Kidney glomerular epithelial cell (primary cell): ENCODE results near the gene BAZ2B.
"Not testable (repeated sequence)": the region's sequence is repeated elsewhere in the genome, so short reads cannot be mapped to it uniquely, and the experiment has no call there.

Source experiments
- DNase-seq: peaks from one replicate; lab custom pipeline; 2025; lab: John Stamatoyannopoulos, UW

The BAZ2B gene, protein sequence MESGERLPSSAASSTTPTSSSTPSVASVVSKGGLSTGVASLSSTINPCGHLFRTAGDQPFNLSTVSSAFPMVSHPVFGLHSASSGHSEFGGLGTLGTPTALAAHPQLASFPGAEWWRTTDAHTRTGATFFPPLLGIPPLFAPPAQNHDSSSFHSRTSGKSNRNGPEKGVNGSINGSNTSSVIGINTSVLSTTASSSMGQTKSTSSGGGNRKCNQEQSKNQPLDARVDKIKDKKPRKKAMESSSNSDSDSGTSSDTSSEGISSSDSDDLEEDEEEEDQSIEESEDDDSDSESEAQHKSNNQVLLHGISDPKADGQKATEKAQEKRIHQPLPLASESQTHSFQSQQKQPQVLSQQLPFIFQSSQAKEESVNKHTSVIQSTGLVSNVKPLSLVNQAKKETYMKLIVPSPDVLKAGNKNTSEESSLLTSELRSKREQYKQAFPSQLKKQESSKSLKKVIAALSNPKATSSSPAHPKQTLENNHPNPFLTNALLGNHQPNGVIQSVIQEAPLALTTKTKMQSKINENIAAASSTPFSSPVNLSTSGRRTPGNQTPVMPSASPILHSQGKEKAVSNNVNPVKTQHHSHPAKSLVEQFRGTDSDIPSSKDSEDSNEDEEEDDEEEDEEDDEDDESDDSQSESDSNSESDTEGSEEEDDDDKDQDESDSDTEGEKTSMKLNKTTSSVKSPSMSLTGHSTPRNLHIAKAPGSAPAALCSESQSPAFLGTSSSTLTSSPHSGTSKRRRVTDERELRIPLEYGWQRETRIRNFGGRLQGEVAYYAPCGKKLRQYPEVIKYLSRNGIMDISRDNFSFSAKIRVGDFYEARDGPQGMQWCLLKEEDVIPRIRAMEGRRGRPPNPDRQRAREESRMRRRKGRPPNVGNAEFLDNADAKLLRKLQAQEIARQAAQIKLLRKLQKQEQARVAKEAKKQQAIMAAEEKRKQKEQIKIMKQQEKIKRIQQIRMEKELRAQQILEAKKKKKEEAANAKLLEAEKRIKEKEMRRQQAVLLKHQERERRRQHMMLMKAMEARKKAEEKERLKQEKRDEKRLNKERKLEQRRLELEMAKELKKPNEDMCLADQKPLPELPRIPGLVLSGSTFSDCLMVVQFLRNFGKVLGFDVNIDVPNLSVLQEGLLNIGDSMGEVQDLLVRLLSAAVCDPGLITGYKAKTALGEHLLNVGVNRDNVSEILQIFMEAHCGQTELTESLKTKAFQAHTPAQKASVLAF (N-terminal part only)

DNA sequence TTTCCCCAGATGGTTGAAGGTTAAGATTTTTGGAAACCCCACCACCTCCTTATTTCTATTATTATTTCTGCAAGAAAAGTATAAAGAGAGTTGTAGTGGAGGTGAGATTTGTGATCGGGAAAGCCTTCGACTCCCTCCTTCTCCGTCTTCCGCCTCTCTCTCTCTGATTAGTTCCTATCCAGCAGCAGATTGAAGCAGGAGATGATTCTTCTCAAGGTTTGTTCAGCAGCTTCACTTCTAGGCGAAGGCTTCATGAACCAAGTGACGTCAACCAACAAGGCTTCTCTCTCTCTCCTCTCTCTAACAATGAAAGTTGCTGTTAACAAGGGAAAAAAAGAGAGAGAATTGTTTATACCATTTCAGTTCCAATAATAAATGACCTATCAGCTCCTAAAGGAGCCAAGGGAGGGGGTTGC, at the start of gene BAZ2B:
TSS of gene BAZ2B (minus strand) at position 263 of the 416 bp plus-strand sequence. CDS start 137,829 bp downstream, outside the sequence.
- peak; percentile 81 for DNase-seq

DNA sequence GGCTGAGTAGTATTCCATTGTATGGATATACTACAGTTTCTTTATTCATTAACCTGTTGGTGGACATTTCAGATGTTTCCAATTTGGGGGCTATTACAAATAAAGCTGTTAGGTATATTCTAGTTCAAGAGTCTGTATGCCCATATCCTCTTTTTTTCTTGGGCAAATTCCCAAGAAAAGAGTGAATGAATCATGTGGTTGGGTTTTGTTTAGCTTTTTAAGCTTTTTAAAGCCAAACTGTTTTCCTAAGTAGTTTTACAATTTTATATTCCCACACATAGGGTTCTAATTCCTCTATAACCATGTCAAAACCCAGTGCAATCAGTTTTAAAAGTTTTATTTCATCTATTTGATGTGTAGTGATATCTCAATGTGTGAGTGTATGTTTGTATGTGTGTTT, 44.9 kb upstream of the BAZ2B start:
- no peak for DNase-seq

DNA sequence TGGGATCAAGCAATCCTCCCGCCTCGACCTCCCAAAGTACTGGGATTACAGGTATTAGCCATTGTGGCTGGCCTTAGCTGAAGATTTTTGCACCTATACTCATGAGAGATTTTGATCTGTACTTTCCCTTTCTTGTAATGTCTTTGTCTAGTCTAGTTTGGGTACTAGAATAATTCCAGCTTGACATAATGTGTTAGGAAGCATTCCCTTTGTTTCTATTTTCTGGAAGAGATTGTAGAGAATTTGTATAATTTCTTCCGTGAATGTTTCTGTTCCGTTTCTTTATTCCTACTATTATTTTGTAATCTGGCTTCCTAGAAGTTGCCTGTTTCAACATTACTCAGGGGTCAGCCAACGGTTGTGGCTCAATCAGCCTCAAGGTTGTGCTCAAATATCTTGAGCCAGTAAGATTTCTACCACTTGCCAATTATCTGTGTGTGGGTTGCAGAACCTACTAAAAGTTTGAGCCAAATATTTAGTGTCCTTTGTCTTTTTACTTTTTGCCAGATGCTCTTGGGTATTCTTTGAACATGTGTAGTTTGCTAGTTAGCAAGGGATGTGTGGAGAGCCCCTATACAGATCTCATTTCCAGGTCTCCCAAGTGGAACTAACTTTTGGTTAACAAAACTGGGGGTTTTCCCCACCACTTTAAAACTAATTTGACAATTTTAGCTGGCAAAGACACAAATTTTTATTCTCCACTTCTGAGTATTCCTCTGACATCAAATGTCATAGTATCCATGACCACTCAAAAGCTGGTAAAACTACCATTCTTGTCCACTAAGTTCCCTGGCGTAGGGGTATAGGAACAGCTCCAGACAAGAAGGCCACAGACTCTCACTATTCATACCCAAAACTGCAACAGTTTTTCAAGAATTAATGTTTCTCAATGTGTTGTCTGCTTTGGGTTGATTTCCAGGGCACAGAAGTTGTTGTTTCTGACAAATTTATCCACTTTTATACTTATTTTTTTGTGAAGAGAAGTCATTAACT, 42.8 kb upstream of the BAZ2B start:
- no peak for DNase-seq

DNA sequence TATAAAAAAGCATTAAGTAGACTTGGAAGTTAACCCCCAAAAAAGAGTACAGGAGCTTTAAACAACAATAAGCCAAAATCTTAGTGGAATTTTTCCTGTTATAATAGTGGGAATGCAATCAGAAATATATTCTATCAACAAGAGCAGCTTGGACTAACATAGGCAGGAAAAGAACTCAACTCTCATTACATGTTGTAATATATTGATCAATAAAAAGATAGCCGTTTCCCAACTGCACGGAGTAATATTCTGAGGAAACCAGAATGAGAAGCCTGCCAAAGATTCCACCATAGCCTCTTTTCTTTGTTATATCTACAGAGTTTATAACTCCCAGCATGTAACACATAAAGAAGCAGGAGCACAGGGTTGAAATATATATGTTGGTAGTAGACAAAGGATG, 37.6 kb upstream of the BAZ2B start:
- no peak for DNase-seq

DNA sequence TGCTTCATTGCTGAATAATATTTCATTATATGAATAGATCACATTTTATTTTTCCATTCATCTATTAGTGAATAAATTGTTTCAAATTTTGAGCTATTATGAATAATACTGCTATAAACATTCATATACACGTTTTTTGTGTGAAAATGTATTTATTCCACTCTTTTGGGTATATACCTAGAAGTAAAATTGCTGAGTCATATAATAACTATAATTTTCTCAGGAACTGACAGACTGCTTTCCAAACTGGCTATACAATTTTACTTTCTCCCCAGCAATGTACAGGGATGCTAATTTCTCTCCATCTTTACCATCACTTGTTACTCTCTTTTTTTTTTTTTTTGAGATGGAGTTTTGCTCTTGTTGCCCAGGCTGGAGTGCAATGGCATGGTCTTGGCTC, 35.5 kb upstream of the BAZ2B start:
- DNase-seq: no peak

DNA sequence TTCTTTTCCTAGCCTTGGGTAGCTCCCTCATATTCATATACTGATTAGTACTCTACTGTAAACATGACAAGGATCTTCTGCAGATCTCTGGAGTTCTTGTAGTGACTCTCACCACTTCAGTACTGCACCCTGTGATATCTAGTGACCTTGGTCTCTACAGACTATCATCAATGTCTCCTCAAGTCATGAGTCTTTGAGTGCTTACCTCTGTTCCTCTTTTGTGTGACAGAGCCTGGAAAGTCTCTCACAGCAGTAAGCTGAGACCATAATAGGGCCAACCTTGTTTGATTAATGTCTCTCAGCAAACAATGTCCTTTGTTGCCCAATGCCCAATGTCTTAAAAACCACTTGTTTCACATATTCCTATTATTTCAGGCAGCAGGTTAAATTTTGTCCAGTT, 34.2 kb upstream of the BAZ2B start:
- no peak for DNase-seq

DNA sequence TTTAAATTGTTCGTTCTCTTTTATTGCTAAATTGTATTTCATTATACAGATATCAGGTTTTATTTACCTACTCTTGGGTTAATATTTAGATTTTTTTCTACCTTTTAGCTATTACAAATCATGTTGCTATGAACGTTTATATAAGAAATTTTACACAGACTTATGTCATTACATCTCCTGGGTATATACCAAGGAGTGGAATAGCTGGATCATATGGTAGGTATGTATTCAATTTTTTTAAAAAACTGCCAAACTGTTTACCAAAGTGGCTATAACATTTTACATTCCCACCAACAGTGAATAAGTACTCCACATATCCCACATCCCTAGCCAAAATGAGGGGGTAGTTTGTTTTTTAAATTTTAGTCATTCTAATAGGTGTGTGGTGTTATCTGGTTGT, 32.3 kb upstream of the BAZ2B start:
- no peak for DNase-seq

DNA sequence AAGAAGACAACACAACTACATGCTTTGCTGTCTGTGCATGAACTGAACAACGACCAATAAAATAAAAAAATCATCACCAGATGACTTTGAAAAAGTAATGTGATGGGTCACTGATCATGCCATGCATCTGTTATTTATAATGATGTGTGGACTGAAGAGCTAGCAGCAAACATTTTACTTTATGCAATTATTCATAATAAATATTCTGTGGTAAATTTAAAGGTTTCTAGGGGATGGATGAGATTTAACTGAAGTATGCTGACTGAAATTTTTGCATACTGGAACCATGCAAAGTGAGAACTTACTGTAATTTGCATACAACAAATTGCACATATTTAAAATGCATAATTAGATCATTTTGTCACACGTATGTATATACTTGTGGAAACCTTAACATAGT, 31.3 kb upstream of the BAZ2B start:
- no peak for DNase-seq

DNA sequence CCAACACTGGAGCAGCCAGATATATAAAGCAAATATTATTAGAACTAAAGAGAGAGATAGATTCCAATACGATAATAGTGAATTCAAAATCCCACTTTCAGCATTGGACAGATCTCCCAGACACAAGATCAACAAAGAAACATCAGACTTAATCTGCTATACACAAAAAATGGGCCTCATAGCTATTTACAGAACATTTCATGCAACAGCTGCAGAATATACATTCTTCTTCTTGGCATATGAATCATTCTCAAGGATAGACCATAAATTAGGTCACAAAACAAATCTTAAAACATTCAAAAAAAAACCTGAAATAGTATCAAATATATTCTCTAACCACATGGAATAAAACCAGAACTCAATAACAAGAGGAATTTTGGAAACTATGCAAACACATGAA, 23.8 kb upstream of the BAZ2B start:
- no peak for DNase-seq

DNA sequence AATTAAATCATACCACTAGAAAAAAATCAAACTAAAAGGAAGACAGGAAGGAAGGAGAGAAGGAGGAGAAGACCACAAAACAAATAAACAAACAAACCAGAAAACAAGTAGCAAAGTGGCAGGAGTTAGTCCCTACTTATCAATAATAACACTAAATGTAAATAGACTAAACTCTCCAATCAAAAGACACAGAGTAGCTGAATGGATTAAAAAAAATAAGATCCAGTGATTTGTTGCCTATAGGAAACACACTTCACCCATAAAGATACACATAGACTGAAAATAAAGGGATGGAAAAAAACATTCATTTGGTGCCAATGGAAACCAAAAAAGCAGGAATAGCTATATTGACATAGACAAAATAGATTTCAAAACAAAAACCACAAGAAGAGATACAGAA, 23.4 kb upstream of the BAZ2B start:
- DNase-seq: no peak

DNA sequence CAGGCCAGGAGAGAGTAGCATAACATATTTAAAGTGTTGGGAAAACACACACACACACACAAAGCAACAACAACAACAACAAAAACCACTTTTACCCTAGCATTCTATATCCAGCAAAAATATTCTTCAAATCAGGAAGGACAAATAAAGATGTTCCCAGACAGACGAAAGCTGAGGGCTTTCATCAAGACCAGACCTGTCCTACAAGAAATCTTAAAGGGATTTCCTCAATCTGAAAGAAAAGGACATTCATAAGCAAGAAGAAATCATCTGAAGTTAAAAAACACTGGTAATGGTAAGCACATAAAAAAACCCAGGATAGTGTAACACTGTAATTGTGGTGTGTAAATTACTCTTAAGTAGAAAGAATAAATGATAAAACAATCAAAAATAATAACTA, 22.7 kb upstream of the BAZ2B start:
- no peak for DNase-seq

DNA sequence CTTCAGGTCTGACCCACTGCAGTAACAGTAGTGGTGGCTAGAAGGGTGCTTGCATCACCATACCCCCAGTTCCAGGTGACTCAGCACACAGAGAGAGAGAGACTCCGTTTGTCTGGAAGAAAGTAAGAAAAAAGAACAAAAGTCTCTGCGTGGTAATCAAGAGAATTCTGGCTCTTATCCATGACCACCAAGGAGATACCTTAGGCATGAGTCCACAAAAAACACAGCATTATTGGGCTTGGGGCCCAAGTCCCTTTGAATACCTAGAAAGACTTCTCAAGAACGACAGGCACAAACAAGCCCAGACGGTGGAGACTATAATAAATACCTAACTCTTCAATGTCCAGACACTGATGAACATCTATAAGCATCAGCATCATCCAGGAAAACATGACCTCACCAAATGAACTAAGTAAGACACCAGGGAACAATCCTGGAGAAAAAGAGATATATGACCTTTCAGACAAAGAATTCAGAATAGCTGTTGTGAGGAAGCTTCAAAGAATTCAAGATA, 21.7 kb upstream of the BAZ2B start:
- peak; percentile 80 for DNase-seq

DNA sequence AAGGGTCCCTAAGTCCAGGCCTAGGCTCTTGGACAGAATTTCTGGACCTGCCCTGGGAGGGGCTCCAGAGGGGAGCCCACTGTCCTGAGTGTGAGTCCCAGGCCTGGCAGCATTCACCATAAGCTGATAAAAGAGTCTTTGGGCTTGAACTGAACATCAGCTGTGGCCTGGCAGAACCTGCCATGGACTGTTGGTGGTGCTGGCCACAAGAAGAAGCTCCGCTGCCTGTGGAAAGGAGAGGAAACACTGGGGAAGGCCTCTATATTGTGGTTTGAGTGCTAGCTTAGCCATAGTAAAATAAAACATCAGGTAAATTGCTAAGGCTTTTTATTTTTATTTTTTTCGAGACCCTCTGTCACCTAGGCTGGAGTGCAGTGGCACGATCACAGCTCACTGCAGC, 20.9 kb upstream of the BAZ2B start:
- no peak for DNase-seq

DNA sequence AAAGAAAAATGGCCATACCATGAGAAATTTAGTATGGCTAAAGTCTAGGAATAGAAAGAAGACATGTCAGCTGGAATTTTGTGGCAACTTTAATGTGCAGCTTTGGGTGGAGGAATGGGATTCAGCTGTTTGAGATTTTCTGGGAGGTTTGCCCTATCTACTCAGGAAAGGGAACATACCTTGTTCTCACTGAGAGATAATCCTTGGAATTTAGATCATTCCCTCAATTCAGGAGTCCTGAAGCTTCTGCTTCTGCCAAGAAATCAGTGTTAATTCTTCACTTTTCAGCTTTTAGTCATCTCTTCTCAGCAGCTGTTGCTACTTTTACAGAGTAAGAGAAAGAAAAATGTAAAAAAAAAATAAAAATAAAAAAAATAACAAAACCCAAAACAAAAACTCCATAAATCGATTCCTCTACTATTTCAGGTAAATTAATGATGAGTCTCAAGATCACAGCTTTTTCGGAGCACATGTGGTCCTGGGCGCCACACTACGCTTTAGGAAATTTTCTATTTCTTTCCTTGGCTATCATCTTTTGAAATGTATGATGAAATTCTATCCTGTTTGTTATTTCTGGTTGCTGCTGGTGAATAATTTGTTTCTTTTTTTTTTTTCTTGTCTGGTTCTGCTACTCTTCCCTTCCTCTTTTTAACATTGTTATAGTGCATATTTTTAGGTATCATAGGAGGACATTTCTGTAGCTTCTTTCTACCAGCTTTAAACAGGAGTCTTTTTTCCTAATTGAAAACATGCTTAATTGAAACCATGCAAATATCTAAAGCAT, 18.9 kb upstream of the BAZ2B start:
- DNase-seq: no peak

DNA sequence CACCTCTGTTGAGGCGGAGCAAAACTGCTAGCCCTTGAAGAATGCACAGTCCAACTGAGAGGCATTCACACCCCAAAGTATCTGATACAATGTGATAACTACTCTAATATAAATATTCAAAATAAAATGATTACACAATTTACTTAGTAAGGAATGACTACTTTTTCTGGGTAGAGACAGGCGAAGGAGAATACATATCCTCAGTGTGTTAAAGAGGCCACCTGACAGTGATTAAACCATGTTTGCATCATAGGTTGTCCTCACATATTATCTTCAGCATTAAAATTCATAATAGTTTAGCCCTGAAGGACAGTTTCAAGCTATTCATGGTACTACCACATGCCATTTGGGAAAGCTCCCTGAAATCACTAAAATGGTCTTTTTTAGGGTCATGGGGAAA, 16.9 kb upstream of the BAZ2B start:
- DNase-seq: no peak

DNA sequence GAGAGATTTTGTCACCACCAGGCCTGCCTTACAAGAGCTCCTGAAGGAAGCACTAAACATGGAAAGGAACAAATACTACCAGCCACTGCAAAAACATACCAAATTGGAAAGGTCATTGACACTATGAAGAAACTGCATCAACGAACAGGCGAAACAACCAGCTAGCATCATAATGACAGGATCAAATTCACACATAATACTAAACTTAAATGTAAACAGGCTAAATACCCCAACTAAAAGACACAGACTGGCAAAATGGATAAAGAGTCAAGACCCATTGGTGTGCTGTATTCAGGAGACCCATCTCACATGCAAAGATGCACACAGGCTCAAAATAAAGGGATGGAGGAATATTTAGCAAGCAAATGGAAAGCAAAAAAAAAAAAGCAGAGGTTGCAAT, 9.3 kb upstream of the BAZ2B start:
- not testable (repeated sequence) for DNase-seq

DNA sequence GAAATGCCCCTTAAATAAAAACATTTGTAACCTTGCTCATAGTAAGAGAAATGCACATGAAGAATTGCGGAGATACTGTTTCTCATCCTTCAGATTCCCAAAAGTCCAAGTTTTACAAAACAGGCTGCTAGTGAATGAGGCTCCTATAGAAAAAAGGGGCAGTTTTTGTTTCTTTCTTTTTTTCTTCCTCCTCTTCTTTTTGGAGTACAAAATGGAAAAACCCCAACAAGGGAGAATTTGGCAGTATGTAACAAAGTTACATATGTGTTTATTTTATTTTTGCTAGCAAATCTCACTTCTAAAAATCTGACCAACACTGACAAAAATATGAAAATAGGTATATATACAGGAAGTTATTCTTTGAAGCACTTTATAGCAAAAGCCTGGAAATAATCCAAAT, 7.1 kb upstream of the BAZ2B start:
- DNase-seq: no peak

DNA sequence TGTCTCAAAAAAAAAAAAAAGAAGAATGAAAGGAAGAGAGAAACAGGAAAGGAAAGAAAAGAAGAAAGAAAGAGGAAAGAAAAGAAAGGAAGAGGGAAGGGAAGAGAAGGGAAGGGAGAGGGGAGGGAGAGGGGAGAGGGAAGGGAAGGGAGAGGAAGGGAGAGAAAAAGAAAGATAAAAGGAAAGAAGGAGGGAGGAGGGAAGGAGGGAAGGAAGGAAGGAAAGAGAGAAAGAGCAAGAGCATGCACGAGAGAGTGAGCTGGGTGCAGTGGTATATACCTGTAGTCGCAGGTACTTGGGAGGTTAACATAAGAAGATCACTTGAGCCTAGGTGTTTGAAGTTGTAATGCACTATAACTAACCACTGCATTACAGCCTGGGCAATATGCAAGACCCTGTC, 6.6 kb upstream of the BAZ2B start:
- DNase-seq: no peak

DNA sequence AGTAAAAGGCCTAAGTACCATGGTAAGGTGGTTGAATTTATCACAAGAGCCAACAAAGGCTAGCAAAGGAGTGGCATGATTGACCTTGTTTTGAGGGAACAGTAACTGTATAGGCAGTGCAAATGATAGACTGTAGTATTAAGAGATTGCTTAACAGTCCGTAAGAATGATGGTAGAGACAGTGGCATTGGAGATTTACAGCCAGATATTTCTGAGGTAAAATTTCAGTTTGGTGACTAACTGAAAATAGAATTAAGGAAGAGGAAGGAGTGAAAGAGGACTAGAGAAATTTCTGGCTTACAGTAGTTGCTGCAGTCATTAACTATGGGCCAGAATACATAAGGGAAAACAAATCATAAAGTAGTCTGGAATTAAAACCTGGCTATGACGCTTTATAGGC, 4.4 kb upstream of the BAZ2B start:
- no peak for DNase-seq

DNA sequence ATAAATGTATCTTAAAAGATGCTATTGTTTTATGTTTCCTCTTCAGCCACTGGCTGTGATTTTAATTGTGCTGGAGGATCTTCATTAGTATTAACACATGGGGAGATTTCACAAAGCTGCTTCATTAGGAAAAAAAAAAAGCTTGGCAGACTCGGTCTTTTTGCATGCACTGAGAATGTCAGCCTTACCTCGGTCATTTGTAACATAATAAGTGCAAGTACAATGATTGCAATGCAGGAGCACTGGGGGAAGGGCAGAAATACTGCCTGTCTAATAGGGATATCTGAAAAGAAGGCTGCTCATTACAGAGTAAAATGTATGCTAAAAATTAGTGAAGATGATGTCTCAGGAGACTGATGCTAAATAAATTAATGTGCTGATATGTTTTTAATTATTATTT, 1.3 kb upstream of the BAZ2B start:
- DNase-seq: no peak
